ENCODE results near the gene RUFY4. TPM values are rescaled to one million over a fixed set of nuclear protein-coding genes. Genes with fewer than 3 reads are reported as not detected.
"Not testable (repeated sequence)": the region's sequence is repeated elsewhere in the genome, so short reads cannot be mapped to it uniquely, and the experiment has no call there.

RUFY4 gene
- total RNA-seq, 4 donors from 2014 or later: 0.11 TPM; not detected in 3

DNA sequence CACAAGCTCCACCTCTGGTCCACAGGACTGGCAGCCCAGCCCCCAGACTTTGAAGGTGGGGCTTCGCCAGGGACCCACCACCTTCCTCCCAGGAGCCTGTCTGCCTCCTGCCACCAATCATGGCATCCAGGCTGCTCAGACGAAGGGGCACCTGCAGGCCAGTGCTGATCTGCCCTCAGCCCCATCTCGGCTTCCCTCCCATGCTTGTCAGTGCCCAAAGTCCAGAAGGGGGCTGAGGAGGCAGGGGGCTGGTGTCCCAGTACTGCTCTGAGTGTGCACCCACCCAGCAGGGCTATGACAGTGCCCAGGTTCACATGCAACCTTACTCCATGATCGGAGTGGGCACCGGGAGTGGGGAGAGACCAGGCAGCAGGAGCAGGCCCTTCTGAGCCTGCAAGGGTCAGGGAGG is 25.3 kb upstream of the RUFY4 start:
- H3K27me3 ChIP-seq: no peaks in the 10 kb centered on the region
- intact Hi-C loops (cut with DNase I): no loop called here
- TF ChIP-seq EP300 (IDR thresholded peaks at IDR 0.05): no peak
- TF ChIP-seq, protein P1, sequence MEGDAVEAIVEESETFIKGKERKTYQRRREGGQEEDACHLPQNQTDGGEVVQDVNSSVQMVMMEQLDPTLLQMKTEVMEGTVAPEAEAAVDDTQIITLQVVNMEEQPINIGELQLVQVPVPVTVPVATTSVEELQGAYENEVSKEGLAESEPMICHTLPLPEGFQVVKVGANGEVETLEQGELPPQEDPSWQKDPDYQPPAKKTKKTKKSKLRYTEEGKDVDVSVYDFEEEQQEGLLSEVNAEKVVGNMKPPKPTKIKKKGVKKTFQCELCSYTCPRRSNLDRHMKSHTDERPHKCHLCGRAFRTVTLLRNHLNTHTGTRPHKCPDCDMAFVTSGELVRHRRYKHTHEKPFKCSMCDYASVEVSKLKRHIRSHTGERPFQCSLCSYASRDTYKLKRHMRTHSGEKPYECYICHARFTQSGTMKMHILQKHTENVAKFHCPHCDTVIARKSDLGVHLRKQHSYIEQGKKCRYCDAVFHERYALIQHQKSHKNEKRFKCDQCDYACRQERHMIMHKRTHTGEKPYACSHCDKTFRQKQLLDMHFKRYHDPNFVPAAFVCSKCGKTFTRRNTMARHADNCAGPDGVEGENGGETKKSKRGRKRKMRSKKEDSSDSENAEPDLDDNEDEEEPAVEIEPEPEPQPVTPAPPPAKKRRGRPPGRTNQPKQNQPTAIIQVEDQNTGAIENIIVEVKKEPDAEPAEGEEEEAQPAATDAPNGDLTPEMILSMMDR (IDR thresholded peaks at IDR 0.05): no peak

DNA sequence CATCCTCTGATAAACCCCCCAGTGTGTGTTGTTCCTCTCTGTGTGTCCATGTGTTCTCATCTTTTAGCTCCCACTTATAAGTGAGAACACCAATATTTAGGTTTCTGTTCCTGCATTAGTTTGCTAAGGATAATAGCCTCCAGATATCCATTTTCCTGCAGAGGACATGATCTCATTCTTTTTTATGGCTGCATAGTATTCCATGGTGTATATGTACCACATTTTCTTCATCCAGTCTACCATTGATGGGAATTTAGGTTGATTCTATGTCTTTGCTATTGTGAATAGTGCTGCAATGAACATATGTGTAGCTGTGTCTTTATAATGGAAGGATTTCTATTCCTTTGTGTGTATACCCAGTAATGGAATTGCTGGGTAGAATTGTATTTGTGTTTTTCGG is 24.5 kb upstream of the RUFY4 start:
- intact Hi-C loops (cut with DNase I); H3K27ac ChIP-seq (replicated peaks in 1 of 4): not testable (repeated sequence)
- WGBS: 90% methylated on average over 1 of the region's 1 CpG

More for the DNA sequence above, 25.3 kb upstream of the RUFY4 start:
- H3K36me3 ChIP-seq: no peaks in the 10 kb centered on the region
- DNase-seq (ENCODE audit: extremely low spot score): peak; percentile 57
- no CpG with 5 or more reads among the region's 5 CpGs for WGBS
- no peaks in the 10 kb centered on the region for H3K9me3 ChIP-seq
- no peaks in the 10 kb centered on the region for H3K4me1 ChIP-seq
- no peak overlapping the region for H3K4me3 ChIP-seq
- H3K27ac ChIP-seq (replicated peaks in 1 of 4): no peak overlapping the region

DNA sequence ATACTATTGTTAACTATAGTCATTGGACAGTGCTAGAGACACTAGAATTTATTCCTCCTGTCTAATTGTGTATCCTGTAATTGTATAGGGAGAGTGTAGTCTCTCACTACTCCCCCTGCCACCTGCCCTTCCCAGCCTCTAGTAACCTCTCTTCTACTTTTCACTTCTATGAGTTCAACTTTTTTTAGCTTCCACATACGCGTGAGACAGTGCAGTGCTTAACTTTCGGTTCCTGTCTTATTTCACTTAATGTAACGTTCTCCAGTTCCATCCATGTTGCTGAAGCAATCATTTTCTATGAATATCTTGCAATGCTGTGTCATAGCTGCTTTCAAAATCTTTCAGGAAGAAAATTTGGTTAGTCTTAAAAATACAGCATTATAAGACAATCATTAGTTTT is 22.8 kb upstream of the RUFY4 start:
- 69% methylated on average over 4 of the region's 4 CpGs for WGBS
- TF ChIP-seq EP300 (IDR thresholded peaks at IDR 0.05) (no peak), POLR2AphosphoS5 (IDR thresholded peaks at IDR 0.05) (no peak), POLR2A (IDR thresholded peaks at IDR 0.05; ENCODE audit: low read depth) (no peak)
- TF ChIP-seq, protein P1 (IDR thresholded peaks at IDR 0.05): no peak
- no peak overlapping the region for H3K4me3 ChIP-seq
- no peaks in the 10 kb centered on the region for H3K4me1 ChIP-seq
- peaks cover 0 to 16% (median 0%) of the 10 kb centered on the region in 4 donors for H3K9me3 ChIP-seq
- H3K27ac ChIP-seq (replicated peaks in 1 of 4): no peak overlapping the region
- no peaks in the 10 kb centered on the region for H3K27me3 ChIP-seq
- H3K36me3 ChIP-seq: no peaks in the 10 kb centered on the region
- intact Hi-C loops (cut with DNase I): no loop called here
- DNase-seq (ENCODE audit: extremely low spot score): no peak

More for the DNA sequence above, 24.5 kb upstream of the RUFY4 start:
- not testable (repeated sequence) for H3K9me3 ChIP-seq; DNase-seq (ENCODE audit: extremely low spot score); H3K27me3 ChIP-seq; H3K4me1 ChIP-seq; H3K4me3 ChIP-seq; H3K36me3 ChIP-seq

DNA sequence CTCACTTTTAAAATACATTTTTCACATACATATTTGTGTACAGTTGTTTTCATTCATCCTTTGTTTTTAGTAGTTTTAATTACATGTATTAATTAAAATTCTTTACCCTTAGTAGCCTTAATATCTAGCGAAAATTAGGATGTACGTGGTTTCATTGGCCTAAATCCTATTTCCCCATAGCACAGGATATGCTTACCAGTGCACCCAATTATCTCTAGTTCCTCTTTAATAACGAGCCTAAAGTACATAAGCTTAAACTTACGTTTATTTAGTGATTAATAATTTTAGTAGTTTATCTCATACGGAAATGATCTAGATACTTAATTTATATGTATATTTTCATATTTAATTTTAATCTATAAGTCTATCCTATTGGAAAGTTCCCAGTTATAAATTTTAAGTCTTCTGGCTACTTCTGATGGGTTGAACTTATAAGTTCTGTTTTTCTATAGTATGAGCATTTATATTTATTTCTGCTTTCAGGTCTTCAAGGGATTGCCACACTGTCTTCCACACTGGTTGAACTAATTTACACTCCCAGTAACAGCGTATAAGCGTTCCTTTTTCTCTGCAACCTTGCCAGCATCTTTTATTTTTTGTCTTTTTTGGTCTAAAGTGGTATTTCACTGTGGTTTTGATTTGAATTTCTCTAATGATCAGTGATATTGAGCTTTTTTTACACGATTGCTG is 21.4 kb upstream of the RUFY4 start:
- Histone ChIP-seq H3K27ac (replicated peaks in 1 of 4) (no peak overlapping the region), H3K4me3 (no peak overlapping the region), H3K4me1 (no peaks in the 10 kb centered on the region), H3K36me3 (no peaks in the 10 kb centered on the region), H3K9me3 (peaks cover 0 to 16% (median 0%) of the 10 kb centered on the region in 4 donors), H3K27me3 (no peaks in the 10 kb centered on the region)
- intact Hi-C loops (cut with DNase I): no loop called here
- WGBS: 75% methylated on average over 8 of the region's 8 CpGs
- DNase-seq (ENCODE audit: extremely low spot score): no peak
- TF ChIP-seq, protein P1 (IDR thresholded peaks at IDR 0.05): no peak
- no peak for TF ChIP-seq EP300 (IDR thresholded peaks at IDR 0.05)
- TF ChIP-seq POLR2A (IDR thresholded peaks at IDR 0.05; ENCODE audit: low read depth): no peak
- TF ChIP-seq POLR2AphosphoS5 (IDR thresholded peaks at IDR 0.05): no peak

DNA sequence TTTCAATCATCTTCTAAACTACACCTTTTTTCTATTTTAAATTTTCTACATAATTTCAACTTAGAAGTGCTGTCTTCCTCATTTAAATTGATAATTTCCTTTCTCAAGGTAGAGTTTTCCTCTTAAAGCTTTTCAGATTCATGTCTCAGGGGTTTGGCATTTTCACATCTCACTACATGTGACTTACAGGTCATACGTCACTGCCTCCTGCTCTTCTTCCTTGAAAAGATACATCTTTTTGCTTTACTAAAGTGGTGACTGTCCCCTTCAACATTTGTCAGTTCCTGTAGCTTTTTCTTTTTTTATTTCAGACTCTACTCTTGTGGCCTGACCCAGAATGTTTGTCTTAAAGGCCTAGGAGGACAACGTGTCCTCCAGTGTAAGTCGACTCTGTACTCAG is 17.1 kb upstream of the RUFY4 start:
- H3K4me3 ChIP-seq: no peak overlapping the region
- no peaks in the 10 kb centered on the region for H3K4me1 ChIP-seq
- intact Hi-C loops (cut with DNase I): no loop called here
- no peaks in the 10 kb centered on the region for H3K27me3 ChIP-seq
- 79% methylated on average over 3 of the region's 3 CpGs for WGBS
- TF ChIP-seq, protein P1 (IDR thresholded peaks at IDR 0.05): no peak
- TF ChIP-seq POLR2A (IDR thresholded peaks at IDR 0.05; ENCODE audit: low read depth): no peak
- no peak for TF ChIP-seq POLR2AphosphoS5 (IDR thresholded peaks at IDR 0.05)
- TF ChIP-seq EP300 (IDR thresholded peaks at IDR 0.05): no peak
- H3K27ac ChIP-seq (replicated peaks in 1 of 4): no peak overlapping the region
- DNase-seq (ENCODE audit: extremely low spot score): no peak
- no peaks in the 10 kb centered on the region for H3K36me3 ChIP-seq
- H3K9me3 ChIP-seq: peaks cover 0 to 16% (median 0%) of the 10 kb centered on the region in 4 donors

All from esophagus muscularis mucosa (tissue), 4 donors.